IPS-18a (cell line): ENCODE measurements around the gene FN3KRP.

ENCODE experiments used
- H3K27ac ChIP-seq: one replicate; pipeline ENCODE4 v1.5.1; 2013; ENCODE audit warnings: low read length
- H3K27me3 ChIP-seq: one replicate; pipeline ENCODE4 v1.6.1; 2013; ENCODE audit warnings: mild to moderate bottlenecking, low read length; ENCODE audit not compliant: control insufficient read depth, insufficient read depth
- H3K36me3 ChIP-seq: one replicate; pipeline ENCODE4 v1.6.1; 2013; ENCODE audit warnings: low read depth, low read length; ENCODE audit not compliant: control insufficient read depth
- H3K4me1 ChIP-seq: one replicate; pipeline ENCODE4 v1.6.1; 2013; ENCODE audit warnings: low read depth, low read length; ENCODE audit not compliant: control insufficient read depth
- H3K4me3 ChIP-seq: one replicate; pipeline ENCODE4 v1.5.1; 2013; ENCODE audit warnings: low read length
- H3K9ac ChIP-seq: one replicate; pipeline ENCODE4 v1.6.1; 2013; ENCODE audit warnings: mild to moderate bottlenecking, low read length, moderate library complexity
- H3K9me3 ChIP-seq: one replicate; pipeline ENCODE4 v1.6.1; 2013; ENCODE audit warnings: low read depth, low read length; ENCODE audit not compliant: control insufficient read depth

The FN3KRP gene

DNA sequence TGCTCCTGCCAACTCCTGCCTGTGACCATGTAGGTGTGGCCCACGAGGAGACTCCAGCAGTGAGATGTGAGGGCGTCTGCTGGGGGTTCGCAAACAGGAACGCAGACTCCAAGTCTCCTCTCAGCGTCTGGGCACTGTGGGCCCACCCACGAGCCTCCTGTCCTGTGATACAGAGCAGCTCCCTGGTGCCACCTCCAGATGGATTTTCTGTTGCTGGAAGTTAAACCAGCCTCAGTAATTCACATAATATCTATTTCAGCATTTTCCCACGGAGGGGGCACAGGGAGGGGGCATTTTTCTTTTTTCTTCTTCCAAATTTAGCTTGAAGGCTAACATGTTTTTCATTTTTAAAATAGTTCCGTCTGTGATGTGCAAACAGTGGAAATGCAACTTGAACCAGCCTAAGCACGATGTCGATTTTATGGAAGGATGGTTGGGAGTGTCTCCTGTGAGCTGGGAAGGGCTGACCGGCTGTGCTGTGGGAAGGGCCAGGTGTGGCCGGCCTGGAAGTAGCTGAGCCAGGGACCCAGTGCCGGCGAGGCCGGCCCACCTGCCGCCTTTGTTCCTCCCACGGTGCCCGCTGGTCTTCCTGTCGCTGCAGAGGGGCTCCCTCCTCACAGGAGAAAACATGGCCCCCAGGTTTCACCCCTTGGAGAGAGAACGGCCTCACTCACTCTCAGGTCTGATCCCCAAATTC is 14.1 kb upstream of the FN3KRP start:
- peaks cover 22% of the 10 kb centered on the region for H3K27me3 ChIP-seq
- no peaks in the 10 kb centered on the region for H3K4me1 ChIP-seq
- H3K36me3 ChIP-seq: no peaks in the 10 kb centered on the region
- H3K9me3 ChIP-seq: no peaks in the 10 kb centered on the region
- H3K27ac ChIP-seq: no peak overlapping the region
- H3K4me3 ChIP-seq: no peak overlapping the region
- H3K9ac ChIP-seq: no peak overlapping the region

DNA sequence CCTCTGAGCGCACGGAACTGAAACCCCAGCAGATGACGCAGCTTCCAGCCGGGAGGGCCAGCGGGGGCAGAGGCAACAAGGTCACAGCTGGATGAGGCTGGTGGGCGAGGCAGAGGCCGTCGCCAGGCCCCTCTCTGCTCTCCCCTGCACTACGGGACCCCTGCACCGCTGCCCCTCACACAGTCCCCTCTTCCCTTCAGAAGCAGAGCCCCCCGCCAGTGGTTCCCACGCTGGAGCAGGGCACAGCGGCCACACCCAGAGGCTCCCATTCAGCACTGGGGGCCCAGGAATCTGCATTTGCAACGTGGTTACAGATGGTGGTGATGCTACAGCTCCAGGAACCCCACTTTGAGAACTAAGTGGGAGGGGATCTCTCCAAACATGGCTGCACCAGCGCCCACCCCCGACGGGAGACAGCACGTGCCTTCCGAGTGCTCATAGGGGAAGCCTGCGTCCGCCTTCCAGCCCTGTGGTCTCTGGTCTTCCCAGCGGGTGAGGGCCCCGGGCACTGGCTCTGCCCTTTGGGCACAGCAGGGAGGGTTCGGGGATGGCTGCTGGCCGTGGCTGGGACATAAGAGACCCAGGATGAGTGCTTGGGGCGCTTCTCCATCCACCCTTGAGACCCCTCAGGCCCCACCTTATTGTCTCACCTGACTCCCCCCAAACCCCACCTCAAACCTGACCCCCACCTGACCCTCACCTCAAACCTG is 13.3 kb upstream of the FN3KRP start:
- Histone ChIP-seq H3K9me3 (no peaks in the 10 kb centered on the region), H3K27me3 (peaks cover 15% of the 10 kb centered on the region), H3K9ac (no peak overlapping the region), H3K36me3 (no peaks in the 10 kb centered on the region), H3K4me1 (no peaks in the 10 kb centered on the region), H3K4me3 (no peak overlapping the region), H3K27ac (no peak overlapping the region)

DNA sequence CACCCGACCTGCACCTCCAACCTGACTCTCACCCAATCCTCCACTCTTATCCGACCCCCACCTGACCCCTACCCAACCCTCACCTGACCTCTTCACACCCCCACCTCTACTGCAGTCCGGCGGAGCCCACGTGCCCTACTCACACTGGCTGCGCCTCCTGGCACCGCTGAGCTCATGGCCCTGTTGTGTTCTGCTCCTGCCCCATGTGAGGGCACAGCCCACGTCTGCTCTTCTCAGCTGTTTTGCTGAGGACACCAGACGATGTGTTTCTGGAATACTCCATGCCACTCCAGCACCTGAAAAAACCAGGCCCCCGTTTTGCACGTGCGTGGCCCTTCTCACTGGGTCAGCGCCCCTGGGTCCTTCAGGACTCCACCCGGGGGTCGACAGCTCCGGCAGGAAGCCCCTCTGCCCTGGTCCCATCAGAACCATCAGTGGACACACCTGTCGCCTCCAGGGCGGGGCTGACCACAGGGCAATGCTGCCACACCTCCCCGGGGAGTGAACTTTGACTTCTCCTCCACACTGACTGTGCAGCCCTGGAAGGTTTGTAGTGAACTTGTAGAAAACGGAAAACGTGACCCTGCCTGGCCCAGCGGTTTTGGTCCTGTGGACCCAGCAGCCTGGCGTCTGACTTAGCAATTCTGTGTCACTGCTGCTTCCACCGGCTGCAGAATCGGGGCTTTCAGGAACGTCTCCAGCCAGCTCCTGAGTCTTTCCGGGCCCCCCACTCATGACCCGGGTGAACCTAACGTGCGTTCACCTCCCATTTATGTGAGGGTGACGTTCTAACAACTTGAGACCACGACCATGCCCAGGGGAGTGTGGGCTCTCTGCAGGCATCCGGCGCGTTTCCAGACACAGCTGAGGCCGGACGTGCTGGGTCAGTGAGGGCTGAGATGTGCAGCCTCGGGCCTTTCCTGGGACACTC is 12.3 kb upstream of the FN3KRP start:
- Histone ChIP-seq H3K36me3 (no peaks in the 10 kb centered on the region), H3K27me3 (peaks cover 14% of the 10 kb centered on the region), H3K4me3 (no peak overlapping the region), H3K9me3 (no peaks in the 10 kb centered on the region), H3K27ac (no peak overlapping the region), H3K9ac (no peak overlapping the region), H3K4me1 (no peaks in the 10 kb centered on the region)

DNA sequence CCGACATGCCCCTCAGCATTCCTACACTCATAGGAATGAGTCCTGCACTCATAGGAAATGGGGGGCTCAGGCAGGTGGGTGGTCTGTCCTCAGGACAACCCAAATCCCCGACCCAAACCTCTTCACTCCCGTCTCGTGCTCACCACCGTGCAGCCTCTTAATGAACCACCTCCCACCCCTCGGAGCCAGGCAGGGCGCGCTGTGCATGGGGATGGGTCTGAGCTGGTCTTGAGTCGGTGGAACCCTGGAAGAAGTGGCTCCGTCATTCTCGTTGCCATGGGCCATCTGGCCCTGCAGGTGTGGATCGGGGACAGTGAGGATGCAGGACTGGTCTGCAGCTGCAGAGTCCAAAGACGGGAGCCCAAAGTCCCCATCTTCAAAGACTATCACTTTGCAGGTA is 11.6 kb upstream of the FN3KRP start:
- H3K36me3 ChIP-seq: no peaks in the 10 kb centered on the region
- H3K4me3 ChIP-seq: no peak overlapping the region
- no peak overlapping the region for H3K27ac ChIP-seq
- no peaks in the 10 kb centered on the region for H3K4me1 ChIP-seq
- no peaks in the 10 kb centered on the region for H3K9me3 ChIP-seq
- H3K27me3 ChIP-seq: peaks cover 7% of the 10 kb centered on the region
- no peak overlapping the region for H3K9ac ChIP-seq

DNA sequence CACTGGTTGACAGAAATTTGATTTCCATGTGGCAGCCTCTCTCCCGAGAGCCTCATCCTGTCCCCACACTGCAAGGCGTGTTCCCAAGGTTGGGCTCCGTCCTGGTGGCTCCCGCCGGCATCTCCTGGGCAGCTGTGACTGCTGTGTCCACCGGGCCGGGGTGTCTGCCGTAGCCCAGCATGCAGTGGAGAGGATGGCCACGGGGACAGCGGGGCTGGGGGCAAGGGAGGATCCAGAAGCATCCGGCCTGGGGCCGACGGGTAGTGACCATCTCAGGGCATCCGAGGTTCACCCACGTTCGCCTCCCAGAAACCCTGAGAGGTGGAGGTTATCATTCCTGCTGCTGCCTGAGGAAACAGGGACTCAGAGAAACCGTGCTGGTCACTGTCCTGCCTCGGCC is 10.8 kb upstream of the FN3KRP start:
- Histone ChIP-seq H3K9me3 (no peaks in the 10 kb centered on the region), H3K36me3 (no peaks in the 10 kb centered on the region), H3K27me3 (no peaks in the 10 kb centered on the region), H3K9ac (no peak overlapping the region), H3K27ac (no peak overlapping the region), H3K4me3 (no peak overlapping the region), H3K4me1 (no peaks in the 10 kb centered on the region)

DNA sequence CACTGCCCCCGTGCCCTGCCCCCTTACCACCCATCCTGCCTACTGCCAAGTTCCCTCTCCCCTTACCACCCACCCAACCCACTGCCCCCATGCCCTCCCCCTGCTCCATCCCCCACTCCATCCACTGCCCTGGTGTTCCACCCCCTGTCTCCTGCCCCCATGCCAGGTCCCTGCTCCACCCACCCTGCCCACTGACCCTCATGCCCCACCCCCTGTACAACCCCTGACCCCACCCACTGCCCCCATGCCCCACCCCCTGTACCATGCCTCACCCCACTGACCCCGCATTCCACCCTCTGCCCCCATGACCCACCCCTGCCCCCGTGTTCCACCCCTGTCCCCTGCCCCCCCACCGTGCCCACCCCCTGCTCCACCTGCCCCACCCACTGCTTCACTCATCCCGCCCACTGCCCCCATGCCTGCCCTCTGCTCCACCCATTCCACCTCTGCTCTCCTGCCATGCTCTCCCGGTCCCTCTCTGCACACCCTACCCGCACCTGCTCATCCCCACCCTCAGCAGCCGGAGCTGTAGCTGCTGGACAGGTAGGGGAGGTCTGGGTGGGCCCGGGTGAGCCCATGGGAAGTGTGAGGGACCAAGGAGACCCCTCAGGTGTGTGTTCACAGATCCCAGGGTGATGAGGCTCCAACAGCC is 7.4 kb upstream of the FN3KRP start:
- Histone ChIP-seq H3K9me3 (no peaks in the 10 kb centered on the region), H3K4me3 (no peak overlapping the region), H3K27ac (no peak overlapping the region)

DNA sequence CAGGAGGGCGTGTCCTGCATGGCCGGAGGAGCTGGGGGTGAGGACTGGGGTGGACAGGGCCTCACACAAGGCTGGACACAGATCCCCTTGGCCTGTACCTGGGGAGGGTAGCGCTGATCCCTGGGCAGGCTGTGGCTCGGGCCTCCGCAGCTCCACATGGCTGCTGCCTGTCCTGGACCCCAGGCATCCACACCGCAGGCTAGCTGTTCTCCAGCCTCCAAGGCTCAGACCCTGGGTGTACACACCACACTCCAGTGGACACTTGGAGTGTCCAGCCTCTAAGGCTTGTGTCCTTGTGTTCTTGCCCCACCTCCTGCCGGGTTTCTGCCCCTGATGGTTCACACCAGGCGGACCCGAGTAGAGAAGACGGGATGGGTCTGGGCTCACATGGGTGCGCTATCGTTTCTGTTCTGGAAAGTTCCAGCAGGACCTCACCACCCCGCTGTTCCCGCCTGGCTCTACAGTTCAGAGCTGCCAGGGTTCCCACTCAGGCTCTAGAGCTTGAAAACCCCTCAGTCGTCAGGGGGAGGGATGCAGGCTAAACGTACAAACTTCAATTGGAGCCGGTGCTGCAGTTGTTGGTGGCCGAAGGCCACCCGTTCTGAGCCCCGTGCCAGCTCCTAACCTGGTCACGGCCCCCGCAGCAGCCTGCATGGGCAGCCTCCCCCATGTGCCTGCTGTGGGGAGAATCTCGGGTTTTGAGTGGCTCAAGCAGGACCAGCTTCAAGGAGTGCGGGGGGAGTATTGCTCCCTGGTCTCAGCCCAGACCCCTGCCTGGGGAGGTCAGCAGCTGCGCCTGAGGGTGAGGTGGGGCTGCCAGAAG is 6.6 kb upstream of the FN3KRP start:
- Histone ChIP-seq H3K9me3 (no peaks in the 10 kb centered on the region), H3K27me3 (no peaks in the 10 kb centered on the region), H3K4me1 (no peaks in the 10 kb centered on the region), H3K4me3 (no peak overlapping the region), H3K36me3 (no peaks in the 10 kb centered on the region), H3K27ac (no peak overlapping the region), H3K9ac (no peak overlapping the region)

More for the DNA sequence above, 7.4 kb upstream of the FN3KRP start:
- Histone ChIP-seq H3K27me3 (no peaks in the 10 kb centered on the region), H3K9ac (no peak overlapping the region), H3K36me3 (no peaks in the 10 kb centered on the region), H3K4me1 (no peaks in the 10 kb centered on the region)

DNA sequence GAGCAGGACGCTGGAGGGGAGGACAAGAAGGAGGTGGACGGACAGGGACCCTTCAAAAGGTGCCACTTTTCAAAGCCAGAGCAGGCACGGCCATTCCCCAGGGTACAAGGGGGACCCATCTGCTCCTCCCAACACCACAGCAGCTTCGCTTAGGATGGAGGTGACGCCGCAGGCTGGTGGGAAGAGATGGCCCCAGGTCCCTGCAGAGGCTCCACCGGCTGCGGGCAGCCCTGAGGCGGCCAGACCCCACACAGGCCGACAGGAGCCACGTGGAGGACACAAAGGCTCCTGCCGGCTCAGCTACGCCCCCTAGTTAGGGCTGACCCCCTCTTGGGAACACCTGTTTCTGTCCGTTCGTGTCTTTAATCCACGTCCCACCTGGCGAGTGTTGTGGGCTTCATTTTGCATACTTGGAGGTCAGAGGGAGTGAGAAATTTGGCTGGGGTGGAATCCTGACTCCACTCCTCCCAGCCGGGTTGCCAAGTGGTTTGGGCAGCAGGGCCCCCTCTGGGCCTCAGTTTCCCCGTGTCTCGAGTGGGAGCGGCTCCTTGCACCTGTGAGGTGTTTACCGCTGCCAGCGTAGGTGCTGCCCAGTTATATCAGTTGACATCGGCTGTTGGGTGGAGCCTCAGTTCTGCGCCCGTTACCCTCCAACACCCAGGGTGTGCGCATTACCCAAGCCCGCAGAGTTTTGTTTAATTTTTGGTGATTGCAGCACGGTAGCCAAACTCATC is 5.8 kb upstream of the FN3KRP start:
- peaks cover 8% of the 10 kb centered on the region for H3K27me3 ChIP-seq
- peaks cover 1% of the 10 kb centered on the region for H3K4me1 ChIP-seq
- no peaks in the 10 kb centered on the region for H3K36me3 ChIP-seq
- no peaks in the 10 kb centered on the region for H3K9me3 ChIP-seq
- no peak overlapping the region for H3K4me3 ChIP-seq
- H3K9ac ChIP-seq: no peak overlapping the region
- no peak overlapping the region for H3K27ac ChIP-seq

DNA sequence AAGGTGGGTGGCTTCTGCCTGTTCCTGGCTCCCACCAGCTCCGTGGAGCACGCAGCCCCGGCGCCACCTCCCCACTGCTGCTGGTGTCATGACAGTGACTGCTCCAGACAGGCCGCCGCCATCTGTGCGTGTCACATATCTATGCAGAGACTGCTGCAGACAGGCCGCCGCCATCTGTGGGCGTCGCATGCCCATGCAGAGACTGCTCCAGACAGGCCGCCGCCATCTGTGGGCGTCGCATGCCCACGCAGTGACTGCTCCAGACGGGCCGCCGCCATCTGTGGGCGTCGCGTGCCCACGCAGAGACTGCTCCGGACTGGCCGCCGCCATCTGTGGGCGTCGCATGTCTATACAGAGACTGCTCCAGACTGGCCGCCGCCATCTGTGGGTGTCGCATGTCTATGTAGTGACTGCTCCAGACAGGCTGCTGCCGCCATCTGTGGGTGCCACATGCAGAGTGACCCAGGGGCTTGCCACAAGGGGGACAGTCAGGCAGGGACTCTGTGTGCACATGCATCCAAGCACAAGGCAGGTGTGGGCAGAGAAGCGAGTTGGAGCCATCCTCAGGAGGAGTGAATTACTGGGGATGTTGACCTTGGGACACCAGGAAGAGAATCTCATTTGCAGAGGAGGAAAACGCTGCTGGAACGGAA is 3.3 kb upstream of the FN3KRP start:
- Histone ChIP-seq H3K4me3 (no peak overlapping the region), H3K9ac (no peak overlapping the region), H3K36me3 (no peaks in the 10 kb centered on the region), H3K4me1 (peaks cover 3% of the 10 kb centered on the region), H3K9me3 (no peaks in the 10 kb centered on the region), H3K27ac (no peak overlapping the region), H3K27me3 (peaks cover 10% of the 10 kb centered on the region)
